NCI-H2171 treated with DMSO at 0.1 percent for 48 hours (cell line): Measurements from ENCODE around the gene SLC52A1.

Experiments
- DNase-seq: peaks from one replicate; lab custom pipeline; 2025; lab: John Stamatoyannopoulos, UW

SLC52A1 gene

DNA sequence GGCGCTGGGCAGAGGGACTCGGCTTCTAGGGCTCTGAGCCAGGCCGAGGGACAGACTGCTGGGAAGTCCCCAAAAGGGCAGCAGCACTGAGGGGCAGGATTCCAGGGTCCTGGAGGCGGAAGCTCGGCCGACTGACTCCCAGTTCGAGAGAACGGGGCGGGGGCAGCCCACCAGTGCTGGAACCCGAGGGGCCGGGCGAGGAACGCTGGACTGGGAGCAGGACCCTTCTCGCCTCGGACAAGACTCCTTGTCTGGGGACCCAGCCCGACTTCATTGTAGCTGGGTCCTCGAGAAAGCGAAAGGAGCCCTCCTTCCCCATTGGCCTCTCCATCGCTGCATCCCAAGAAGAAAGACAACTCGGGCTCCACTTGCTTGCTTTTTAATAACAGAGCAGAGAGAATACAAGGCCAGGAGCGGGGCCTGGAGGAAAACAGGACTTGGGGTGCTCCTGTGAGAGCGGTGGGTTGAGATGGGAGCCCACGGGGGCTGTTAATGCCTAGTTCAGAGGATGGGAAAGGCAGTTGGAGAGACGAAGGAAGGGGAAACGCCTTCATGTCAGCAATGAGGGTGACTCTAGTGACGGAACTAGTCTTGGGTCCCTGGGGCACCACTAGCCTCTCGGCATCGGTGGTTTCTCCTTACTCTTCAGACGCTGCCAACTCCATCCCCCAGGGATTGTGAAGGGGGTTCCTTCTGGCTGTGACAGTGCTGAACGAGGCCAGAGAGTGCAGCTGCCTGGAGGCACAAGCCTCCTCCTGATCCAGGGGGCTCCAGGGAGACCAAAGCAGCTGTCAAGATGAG, 47.3 kb downstream of the SLC52A1 start:
- DNase-seq = peak; percentile 86

DNA sequence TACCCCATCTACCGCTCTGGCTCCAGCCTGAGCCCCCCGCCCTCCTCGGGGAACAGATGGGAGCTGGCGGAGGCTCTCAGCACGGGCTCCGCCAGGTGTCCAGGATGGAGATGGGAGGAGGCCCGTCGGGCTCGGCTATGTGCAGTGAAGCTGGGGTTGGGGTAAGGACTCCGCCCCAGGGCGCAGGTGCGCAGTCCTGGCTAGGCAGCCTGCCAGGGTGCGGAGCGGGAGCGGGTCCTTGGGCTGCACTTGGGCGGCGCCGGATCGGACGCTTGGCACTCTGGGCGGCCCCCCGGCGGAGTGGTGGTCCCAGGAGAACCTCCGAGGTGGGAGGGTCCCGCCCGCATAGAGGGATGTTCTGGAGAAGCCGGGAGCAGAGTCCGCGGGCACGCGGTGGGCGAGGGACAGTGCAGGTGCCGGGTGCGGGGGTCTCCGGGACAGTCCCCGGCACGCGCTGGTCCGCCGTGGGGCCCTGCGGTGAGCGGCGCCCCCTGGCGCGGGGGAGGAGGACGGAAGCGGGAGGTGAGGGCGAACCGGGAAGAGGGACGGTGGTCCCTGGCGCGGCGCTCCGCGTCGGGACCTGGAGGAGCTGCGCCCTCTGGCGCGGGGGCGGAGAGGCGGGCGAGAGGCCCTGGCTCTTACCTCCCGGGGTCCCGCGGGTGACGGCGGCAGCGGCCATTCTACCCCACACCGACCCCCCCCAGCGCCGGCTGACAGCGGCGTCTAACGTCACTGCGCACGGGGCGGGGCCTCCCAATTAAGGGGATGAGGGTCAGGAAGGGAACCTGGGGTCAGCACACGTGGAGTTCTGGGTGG, 48.1 kb downstream of the SLC52A1 start, which contains the start of gene CAMTA2:
Gene CAMTA2 (minus strand): TSS at position 725 of the 816 bp plus-strand sequence. CDS start 1,453 bp downstream, outside the sequence.
- peak; percentile 96 for DNase-seq

DNA sequence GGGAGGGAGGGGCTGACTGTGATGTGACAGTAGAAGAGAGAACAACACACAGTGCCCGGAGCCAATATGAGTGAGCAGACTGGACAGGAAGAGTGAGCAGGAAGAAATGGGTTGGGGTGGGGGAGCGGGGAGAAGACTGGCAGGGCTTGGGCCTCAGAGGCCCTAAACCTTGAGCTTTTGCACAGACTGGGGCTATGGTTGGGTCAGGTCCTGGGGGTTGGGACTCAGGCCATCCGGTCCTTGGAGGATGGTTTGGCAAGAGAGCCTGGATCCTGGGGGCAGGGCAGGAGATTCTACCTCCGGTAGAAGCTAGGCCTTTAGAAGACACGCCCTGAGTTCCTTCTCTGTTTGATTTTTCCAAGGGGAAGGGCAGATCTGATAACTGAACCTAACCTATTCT, 48.8 kb downstream of the SLC52A1 start:
- peak; percentile 31 for DNase-seq
